Endometrial microvascular endothelial cells (primary cell): ENCODE measurements around the gene ENPP6. TPM values are rescaled to one million over a fixed set of nuclear protein-coding genes. Genes with fewer than 3 reads are reported as not detected.

Experiments
- in situ Hi-C: cut with HindIII; loops from 2 replicates; pipeline ENCODE4 v1.10.0; 2017; ENCODE audit warnings: low sequenced_read_pairs, low pct_unique_long_range_greater_than_20kb; ENCODE audit errors: inconsistent ontology term
- total RNA-seq: library from RNA; depleted of rRNA; stranded (reverse); fragments of >200 nt; gene quantifications from one replicate; pipeline ENCODE4 v1.2.3, GENCODE V29; 2015; ENCODE audit errors: inconsistent ontology term

ENPP6 gene
- total RNA-seq, 1 donor from 2014 or later: not detected

DNA sequence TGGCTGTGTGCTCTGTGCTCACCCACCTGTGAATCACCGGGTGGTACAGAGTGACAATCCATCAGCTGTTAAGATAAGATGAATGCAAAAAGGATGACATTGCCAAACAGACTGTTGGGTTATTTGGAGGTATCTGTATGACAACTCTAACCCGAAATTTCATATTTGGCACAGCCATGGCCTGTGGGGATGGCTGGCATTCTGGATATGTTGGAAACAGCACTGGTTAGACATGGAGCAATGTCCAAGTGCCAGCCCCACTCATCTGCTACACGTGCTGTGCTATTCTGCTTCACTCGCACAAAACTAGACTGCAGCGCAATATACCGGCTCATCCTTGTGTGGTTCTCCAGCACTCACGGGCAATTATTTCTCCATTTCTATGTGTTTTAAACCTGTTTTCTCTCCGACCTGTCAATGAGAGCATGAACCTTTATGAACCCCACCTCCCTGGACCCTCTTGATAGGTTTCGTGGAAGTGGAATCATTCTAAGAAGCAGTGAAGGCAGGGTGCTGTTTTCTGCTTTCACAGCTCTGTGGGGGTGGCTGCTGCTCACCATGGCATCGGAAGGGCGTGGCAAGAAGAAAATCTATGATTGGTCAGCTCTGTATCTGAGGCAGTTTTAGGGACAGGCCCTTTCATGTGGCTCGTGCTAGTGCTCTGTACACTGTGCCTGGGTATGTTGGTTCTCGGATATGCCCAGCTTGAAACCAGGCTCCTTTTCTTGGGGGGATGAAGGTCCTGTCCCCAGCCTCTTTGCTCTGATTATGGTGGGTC, 94.9 kb downstream of the ENPP6 start:
- in situ Hi-C loops: no loop called here

DNA sequence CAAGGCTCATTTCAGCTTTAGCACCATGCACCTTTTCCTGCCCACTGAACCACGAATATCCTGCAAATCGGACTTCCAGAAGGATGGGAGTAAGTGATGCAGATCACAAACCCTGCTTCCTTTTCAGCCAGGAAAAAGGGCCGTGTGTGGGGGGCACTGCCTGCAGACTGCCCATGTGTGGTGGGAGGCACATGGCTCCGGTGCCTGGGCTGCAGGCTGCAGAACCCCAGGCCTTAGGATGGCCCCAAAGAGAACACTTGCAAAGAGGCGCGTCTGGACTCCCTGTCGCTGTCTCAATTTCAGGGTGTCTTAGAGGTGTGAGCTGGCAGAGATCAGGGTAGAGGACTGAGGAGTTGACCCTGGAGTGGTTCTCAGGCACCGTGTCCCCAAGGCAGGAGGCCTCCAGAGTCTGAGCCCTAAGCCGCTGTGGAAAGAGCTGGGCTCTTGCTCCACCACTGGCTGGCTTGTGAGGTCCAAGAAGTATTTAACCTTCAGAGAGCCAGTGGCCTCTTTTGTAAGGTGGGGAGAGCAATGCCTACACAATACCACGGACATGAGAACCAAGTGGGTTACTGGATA, 97.0 kb downstream of the ENPP6 start:
- in situ Hi-C loops: no loop called here

DNA sequence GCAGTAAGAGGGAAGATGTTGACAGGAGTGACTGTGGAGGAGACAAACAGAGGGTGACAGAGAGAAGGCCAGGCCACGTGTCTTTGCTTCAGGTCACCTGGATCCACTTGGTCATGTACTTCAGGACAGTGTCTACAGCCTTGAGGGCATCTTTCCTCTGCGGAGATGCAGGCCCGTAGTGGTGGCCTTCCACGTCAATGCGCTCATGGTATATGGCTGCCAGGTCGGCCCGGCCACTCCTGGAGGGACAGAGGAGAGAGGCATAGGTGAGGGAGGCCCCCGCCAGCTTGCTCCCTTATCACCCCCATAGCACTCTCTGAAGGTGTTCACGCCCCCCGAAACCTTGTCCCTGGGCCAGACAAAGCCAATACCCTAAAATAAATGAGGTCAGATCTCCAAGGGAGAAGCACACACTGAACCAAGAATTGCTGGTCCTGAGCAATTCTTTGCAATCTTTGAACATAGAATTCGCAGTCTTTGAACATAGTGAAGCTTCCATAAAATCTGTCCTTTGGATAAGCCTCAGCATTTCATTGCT, 99.9 kb downstream of the ENPP6 start:
- in situ Hi-C loops: no loop called here

DNA sequence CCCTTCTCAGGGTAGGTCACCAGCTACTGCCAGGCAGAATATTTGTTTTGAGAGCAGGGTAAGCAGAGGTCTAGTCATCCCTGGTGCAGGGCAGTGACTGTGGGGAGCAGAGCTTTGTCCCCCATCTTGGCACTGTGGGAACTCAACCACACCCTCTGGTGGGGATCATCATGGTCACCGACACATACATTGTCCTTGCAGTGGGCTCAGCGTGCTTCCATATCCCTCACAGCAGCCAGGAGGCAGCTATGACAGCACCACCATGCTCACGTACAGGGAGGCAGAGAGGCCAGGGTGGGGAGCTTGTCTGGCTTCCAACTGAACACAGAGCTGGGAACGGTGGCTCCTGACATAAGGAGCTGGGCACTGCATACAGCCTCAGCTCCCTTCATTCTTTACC, 102.3 kb downstream of the ENPP6 start:
- in situ Hi-C loops: no loop called here

DNA sequence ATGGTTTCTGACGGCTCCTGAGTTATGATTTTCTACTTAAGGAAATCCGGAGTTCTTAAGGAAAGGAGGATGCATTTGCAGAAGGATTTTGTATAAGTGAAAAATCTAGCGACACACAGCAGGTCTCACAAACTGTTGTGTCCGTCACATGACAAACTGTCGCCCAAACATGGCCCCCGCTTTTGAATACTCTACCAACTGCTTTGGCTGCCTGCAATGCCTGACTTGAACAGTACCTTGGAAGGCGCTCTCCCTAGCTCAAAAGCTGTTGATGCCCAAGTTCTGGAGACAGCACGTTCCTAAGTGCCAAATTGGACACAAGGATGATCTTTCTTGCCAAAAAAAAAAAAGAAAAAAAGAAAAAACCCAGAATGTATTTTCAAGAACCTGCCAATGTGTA, 103.2 kb downstream of the ENPP6 start:
- in situ Hi-C loops: no loop called here

DNA sequence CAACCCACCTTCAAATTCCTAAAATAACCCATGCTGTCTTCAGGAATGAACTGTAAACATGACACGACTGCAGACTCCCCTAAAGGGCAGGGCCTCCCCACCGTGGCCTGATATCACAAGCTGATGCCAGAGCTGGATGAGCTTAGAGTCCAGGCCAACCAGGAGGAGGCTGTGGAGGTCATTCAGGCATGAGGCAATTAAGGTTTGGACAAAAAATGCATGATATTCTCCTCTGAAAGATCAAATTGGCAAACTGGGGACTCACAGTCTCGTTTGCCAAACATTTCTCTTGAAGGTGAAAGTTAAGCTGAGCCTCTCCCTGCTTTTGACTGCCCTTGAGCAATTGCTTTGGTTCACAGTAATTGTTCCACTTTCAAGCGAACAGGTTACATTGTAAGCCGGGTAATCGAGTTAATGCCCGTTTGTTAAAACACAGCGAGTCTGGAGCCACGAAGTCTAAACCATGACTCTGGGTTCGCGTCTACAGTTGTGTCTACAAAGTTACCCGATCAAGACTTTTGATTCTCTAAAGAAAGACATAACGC, 105.6 kb downstream of the ENPP6 start:
- in situ Hi-C loops: no loop called here

DNA sequence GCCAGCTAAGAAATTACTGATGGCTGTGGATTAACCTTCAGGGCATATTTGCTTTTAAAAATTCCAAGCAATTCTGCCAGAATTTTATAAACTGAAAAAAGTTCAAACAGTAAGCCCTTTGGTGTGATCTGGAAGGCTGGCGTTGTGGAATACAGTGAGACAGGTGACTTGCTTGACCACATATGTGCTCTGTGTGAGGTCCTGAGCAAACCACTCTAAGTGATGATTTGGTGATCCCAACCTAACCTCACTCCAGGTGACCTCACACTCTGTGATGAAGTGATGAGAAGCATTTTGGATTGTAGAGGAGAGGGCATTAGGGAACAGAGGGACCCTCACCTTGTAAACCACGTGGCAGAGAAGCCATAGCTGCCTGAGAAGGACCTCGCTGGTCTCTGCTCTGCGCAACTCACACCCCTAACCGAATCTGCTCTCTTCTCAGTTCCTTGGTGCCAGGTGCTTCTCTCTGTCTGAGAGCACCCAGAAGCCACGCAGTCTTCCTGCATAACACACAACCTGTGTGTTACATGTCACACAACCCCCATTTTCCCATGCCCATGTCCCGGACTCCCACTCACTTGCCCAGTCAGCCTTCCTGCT, 106.3 kb downstream of the ENPP6 start:
- in situ Hi-C loops: no loop called here

DNA sequence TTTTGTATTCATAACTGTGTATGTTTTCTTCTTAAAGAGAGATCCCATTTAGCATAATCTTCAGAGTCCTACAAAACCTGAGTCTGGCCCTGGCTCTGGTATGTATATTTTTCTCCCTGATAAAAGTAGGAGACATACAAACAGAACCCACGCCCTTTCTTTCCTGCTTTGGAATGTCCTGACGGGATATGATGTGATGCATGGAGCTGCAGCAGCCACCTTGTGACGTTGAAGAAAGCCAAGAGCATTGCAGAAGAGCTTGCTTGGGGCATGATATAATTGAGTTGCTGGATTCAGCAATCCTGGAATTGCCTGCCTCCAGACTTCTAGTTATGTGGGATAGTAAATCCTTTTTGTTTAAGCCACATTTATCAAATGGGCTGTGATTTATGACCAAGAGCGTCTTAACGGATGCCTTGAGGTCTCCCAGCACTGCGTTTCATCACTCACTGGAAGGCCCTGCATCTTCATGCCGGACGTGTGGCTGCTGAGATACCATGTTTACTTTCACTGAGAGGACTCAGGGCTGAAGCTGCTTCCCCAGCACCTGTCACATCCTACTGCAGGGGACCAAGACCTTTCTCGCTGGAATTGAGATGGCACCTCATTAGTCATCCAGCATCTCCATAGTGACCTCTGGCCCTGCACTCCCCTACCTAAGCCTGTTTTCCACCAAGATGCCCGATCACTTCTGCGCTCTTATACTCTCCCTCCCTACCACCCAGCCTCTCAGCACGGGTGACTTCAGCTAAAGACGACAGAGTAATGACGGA, 107.0 kb downstream of the ENPP6 start:
- in situ Hi-C loops: no loop called here

DNA sequence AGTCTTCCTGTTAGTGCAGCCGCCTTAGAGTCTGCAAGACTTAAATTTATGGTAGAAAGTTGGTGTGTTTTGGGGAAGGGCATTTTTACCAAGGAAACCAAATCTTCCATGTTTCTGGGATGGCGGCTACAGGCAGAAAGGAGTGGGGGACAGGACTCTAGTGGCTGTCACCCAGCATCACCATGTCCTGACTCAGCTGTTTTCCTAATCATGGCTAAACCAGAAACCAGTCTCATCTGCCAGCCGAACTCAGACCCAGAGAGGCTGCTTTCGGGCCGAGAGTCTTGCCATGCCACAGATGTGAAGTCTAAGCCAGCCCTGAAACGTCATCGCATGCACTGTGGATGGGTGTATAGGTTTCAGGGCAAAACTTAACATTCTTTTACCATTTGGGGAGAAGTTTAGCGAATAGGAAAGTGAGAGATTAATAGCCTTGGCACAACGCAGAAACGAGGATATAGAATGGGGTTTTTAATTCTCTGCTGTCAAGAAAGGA, 109.6 kb downstream of the ENPP6 start:
- in situ Hi-C loops: no loop called here

DNA sequence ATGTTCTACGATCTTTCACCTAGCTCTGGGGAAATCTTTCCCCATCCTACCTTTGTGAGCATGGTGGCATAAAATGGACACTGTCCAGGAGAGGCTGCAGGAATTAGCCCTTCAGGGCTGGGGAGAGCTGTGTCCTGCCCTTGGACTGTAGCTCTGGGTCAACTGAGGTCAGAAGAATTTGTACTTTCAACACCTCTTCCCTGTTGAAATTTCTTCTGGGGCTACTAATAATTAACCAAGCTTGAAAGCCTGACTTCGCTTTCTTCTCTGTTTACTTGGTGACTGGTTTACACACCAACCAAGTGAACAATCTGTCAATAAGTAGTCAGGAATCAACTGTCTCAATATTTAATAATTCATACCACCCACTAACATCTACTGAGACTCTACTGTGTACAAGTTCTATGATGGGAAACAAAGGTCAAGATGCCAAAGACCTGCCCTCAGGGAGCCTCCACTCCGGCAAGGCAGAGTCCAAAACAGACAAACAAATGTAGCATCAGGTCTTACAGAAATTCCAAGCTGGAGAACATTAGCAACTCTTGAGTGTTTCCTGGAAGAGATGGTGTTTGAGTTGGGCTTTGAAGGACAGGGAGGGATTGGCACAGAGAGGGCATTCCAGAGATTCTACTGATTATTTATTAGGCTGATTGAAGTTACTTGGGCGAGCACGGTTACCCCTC, 113.1 kb downstream of the ENPP6 start:
- in situ Hi-C loops: no loop called here

DNA sequence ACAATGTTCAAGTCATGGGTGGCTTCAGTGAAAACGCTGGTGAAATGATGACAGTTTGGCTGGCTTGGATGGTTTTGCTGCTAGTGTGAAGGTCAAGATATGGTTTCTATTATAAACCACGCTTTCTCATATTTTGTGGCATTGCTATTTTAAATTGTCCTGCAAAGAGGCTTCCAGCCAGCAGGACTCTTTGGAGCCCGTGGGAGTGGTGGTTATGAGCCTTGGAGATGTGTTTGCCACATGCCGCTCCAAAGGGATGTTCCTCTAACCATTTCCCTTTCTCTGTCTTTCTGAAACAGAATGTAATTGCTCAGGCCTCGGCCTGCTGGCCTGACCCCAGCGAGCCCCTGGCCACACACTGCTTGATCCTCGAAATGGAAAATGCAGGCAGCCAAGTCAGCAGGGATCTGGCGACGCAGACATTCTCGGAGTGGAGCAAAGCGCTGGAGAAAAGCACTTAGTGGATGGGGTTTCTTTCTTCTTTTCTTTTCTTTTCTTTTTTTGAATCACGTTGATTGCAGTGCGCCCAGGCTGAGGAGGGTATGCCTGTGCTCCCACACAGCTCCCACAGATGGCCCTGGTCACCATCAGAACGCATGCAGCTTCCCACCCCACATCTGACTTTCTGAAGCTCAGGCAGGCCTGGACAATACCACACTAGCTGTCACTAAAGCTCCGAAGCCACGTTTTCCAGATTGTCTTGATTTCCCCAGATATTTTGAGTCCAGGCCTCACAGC, 114.0 kb downstream of the ENPP6 start:
- in situ Hi-C loops: no loop called here

DNA sequence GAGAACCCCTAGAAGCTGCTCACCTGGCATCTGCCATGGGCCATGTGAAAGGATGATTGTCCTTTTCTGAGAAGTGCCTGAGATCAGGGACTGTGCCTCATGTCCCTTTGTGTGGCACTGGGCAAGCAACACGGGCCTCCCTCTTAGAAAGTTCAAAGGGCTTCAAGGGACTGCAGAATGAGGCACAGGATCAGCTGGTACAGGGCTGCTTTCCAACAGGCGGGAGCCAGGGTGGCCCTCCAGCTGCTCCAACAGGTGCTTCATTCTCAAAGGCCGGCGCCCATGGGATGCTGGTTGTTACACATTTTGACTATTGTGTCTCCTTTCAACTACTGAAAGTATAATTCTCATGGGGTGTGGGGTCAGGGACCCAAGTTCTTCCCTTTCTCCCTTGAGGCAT, 114.7 kb downstream of the ENPP6 start:
- in situ Hi-C loops: no loop called here

DNA sequence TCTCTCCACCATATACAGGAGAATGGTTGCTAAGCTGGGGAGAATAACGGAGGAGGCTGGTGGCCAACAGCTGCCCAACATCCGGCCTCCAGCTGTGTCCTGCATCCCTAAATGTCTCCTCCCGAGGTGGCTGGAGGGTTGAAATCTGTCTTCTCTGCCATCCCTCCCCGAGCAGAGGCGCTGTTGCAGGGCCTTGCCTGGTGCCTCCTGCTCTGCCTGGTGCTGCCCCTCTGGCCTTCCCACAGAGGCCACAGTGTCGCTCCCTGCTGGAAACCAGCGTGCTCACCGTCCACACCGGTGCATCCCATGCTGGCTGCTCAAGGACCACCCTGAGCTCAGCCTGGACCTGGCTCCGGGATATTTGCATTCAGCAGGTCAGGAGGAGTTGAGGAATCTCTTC, 115.2 kb downstream of the ENPP6 start:
- in situ Hi-C loops: no loop called here

DNA sequence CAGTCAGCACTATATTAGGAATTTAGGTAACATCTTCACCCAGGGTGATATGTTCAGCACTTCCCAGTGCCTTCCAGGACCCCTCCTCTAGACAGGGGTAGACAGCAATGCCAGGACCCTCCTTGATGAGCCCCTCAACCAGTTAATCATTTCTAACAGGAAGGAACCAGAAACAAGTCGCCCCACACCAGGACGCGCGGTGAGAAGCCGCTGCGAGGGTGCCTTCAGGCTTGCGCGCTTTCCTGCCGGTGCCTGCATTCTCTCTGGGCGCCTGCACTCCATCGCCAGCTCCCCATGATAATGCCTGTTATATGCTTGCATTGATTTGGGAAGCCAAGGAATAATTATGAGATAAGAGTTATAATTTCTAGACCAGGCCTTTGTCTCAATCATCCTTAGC, 116.0 kb downstream of the ENPP6 start:
- in situ Hi-C loops: no loop called here

DNA sequence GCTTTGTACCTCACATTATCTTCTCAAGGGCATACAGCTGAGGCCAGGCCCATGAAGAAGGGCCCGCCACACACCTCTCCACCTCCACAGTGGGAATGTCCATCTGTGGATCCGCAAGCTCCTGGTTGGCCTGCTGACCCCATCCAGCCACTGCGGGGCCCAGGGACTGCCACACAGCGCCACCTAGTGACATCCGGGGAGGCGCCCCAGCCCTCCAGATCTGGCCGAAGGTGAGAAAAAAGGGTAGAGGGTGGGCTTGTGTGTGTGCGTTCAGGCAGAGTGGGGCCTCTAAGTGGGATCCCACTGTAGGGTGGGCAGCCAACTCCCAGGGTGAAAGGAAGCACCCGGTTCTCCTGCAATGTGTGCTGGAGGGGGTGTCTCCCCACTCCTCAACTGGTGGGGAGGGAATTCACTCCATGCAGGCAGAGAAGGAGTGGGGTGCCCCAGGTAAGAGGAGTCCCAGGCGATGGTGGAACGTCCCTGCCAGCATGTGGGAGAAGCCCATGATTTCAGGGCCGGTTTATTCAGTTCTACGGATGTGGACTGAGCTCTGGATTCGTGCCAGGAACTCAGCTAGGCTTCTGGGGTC, 117.3 kb downstream of the ENPP6 start:
- in situ Hi-C loops: no loop called here

DNA sequence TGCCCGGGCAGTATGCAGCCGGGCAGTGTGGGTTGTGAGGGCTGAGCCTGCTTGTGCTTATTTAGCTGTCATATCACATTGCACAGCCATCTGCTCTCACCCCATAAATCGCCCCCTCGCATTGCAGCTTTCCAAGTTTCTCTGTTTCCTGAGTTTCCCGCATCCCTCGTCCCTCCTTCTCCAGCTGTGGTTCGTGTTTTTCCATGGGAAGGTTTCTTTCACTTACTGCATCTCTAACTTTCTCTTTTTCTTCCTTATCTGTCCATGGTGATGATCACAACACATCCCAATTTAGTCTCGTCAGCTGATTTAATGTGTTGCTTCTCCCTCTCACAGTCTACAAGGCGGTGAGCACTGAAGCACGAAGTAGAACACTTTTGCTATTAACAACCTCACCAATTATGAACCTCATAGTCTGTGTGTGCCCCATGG, 118.1 kb downstream of the ENPP6 start:
- in situ Hi-C loops: no loop called here

DNA sequence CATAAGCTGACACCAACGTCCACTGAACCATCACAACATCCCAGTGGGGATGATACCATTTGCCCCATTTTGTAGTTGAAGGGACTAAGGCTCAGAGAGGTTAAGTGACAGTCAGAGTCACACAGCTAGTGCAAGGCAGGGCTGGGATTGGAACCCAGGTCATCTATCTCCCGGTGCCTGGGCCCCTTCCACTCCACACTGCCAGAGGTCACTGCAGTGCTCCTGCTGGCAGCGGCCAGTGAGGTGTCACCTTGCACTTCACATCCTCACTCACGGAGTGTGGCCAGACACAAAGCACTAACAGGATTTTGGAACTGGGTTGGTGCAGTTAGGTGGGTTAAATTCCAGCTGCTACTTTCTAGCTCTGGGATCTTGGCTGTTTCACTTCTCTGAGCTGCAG, 118.7 kb downstream of the ENPP6 start:
- in situ Hi-C loops: no loop called here
